HG03108 (cell line): ENCODE measurements around the gene SVOPL.

Experiments
- ATAC-seq: cut with Tn5 transposase; IDR thresholded peaks from one replicate; pipeline ENCODE4 v1.9.1; 2021; ENCODE audit warnings: moderate library complexity; ENCODE audit not compliant: unreplicated experiment

The SVOPL gene

GRCh38 chr7:138662076-138662990 lies 38.8 kb downstream of the SVOPL start:
- ATAC-seq = no peak

- ATAC-seq = no peak
These were observed 40.0 kb downstream of the SVOPL start for GRCh38 chr7:138661069-138661635.

- ATAC-seq = no peak
These were observed 42.3 kb downstream of the SVOPL start for GRCh38 chr7:138658889-138659288.

- ATAC-seq = no peak
These were observed 43.2 kb downstream of the SVOPL start for GRCh38 chr7:138657854-138658386.

GRCh38 chr7:138656952-138657351 lies 44.2 kb downstream of the SVOPL start:
- no peak for ATAC-seq

- no peak for ATAC-seq
These were observed 46.5 kb downstream of the SVOPL start for GRCh38 chr7:138654616-138655015.

GRCh38 chr7:138649506-138649905 lies 51.7 kb downstream of the SVOPL start:
- ATAC-seq = no peak

GRCh38 chr7:138645284-138645683 lies 55.9 kb downstream of the SVOPL start:
- no peak for ATAC-seq

GRCh38 chr7:138632826-138633602 lies 68.1 kb downstream of the SVOPL start:
- no peak for ATAC-seq

- ATAC-seq = no peak
These were observed 68.8 kb downstream of the SVOPL start for GRCh38 chr7:138632384-138632783.

GRCh38 chr7:138630059-138630610 lies 71.0 kb downstream of the SVOPL start:
- ATAC-seq = no peak

- no peak for ATAC-seq
These were observed 73.8 kb downstream of the SVOPL start for GRCh38 chr7:138627361-138627760.

GRCh38 chr7:138626846-138627245 lies 74.3 kb downstream of the SVOPL start:
- no peak for ATAC-seq

- ATAC-seq = no peak
These were observed 75.3 kb downstream of the SVOPL start for GRCh38 chr7:138625849-138626230.

- ATAC-seq = no peak
These were observed 75.9 kb downstream of the SVOPL start for GRCh38 chr7:138625084-138625848.

- no peak for ATAC-seq
These were observed 78.3 kb downstream of the SVOPL start for GRCh38 chr7:138622841-138623240.

- ATAC-seq = no peak
These were observed 82.2 kb downstream of the SVOPL start for GRCh38 chr7:138618933-138619332.

- no peak for ATAC-seq
These were observed 82.7 kb downstream of the SVOPL start for GRCh38 chr7:138618506-138618905.

GRCh38 chr7:138616085-138616484 lies 85.1 kb downstream of the SVOPL start:
- ATAC-seq = no peak

GRCh38 chr7:138613630-138614029 lies 87.5 kb downstream of the SVOPL start:
- ATAC-seq = no peak
